Measurements from ENCODE around the gene FZD1.

The FZD1 gene

GRCh38 chr7:91313113-91313512 is 48.9 kb downstream of the FZD1 start:
- TF ChIP-seq CTCF (IDR thresholded peaks at IDR 0.05; ENCODE audit: insufficient read depth, low read depth, low read length, missing control alignments), result no peak
- H3K4me3 ChIP-seq (ENCODE audit: low read length), result no peak overlapping the region
- DNase-seq (ENCODE audit: low read depth), result no peak

- TF ChIP-seq CTCF (IDR thresholded peaks at IDR 0.05; ENCODE audit: insufficient read depth, low read depth, low read length, missing control alignments), result no peak
- peak; percentile 29 for DNase-seq (ENCODE audit: low read depth)
- H3K4me3 ChIP-seq (ENCODE audit: low read length), result no peak overlapping the region
Measured at GRCh38 chr7:91314591-91315323, 50.5 kb downstream of the FZD1 start.

DNA sequence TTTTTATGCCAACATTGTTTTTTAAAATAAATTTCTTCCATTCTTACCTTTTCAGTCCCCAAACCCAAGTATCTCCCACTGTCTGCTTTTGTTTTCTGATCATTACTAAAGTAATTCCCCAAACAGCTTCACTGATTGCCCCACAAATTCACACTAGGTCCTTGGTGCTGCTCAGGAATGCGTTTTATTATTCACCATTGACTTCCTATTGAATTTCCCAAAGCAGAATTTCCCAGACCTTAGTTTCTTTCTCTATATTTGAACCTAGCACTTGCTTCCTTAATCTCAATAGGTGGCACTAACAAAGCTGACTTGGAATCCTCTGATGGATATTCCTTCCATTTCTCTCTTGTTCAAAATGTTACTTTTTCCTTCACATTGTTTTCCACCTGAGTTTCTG is 52.2 kb downstream of the FZD1 start:
- TF ChIP-seq CTCF (IDR thresholded peaks at IDR 0.05; ENCODE audit: insufficient read depth, low read depth, low read length, missing control alignments), result no peak
- no peak for DNase-seq (ENCODE audit: low read depth)
- no peak overlapping the region for H3K4me3 ChIP-seq (ENCODE audit: low read length)

DNA sequence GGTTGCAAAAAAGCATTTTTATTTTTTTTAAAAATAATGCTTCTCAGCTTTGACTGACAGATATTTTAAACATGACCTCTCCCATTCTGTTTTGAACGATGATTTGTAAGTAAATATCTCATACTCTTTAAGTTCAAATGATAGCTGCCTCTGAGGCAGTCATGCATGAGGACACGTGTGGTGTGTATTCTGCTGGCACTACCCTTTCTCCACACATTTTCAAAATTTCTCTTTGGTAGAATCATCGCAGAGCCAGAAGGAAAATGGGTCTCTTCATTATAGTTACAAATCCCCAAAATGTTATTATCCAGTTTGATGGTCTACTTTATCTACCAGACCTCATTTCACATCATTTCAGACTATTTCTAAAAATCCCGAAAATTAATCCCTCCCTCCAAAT is 55.1 kb downstream of the FZD1 start:
- DNase-seq (ENCODE audit: low read depth), result no peak
- TF ChIP-seq CTCF (IDR thresholded peaks at IDR 0.05; ENCODE audit: insufficient read depth, low read depth, low read length, missing control alignments), result no peak

GRCh38 chr7:91320366-91321078 is 56.3 kb downstream of the FZD1 start:
- TF ChIP-seq CTCF (IDR thresholded peaks at IDR 0.05; ENCODE audit: insufficient read depth, low read depth, low read length, missing control alignments), result no peak
- DNase-seq (ENCODE audit: low read depth), result no peak
- no peak overlapping the region for H3K4me3 ChIP-seq (ENCODE audit: low read length)

More for the DNA sequence above, 55.1 kb downstream of the FZD1 start:
- no peak overlapping the region for H3K4me3 ChIP-seq (ENCODE audit: low read length)

Data from epithelial cell of esophagus (primary cell).